Activated B cell treated with CpG ODN at 0.5 μM for 24 hours (primary cell): Measurements from ENCODE around the gene SLC12A7. TPM values are rescaled to one million over a fixed set of nuclear protein-coding genes. Genes with fewer than 3 reads are reported as not detected.

Source experiments
- ATAC-seq: fragments of 200-7000 bp; cut with Tn5 transposase; one replicate; pipeline ENCODE4 v1.10.0; 2021; ENCODE audit warnings: low read depth, mild to moderate bottlenecking, moderate library complexity
- CTCF ChIA-PET: fragments of 350-600 bp; sonication (Branson Sonifier 250); formaldehyde crosslinking; loops from one replicate; lab custom pipeline; 2021; ENCODE audit warnings: antibody characterized with exemption; lab: Charles Lee
- POLR2A ChIA-PET: fragments of 350-600 bp; sonication (Branson Sonifier 250); formaldehyde crosslinking; loops from one replicate; lab custom pipeline; 2021; ENCODE audit warnings: antibody characterized with exemption; lab: Charles Lee
- DNase-seq: peaks from one replicate; pipeline ENCODE4 v3.0.0; 2022
- H3K27ac Mint-ChIP-seq: one replicate; pipeline ENCODE4 v1.8.0; 2020; ENCODE audit warnings: mixed read lengths
- H3K27me3 Mint-ChIP-seq: one replicate; pipeline ENCODE4 v1.8.0; 2021; ENCODE audit warnings: mixed read lengths
- H3K36me3 Mint-ChIP-seq: one replicate; pipeline ENCODE4 v1.8.0; 2021; ENCODE audit warnings: low read depth, mixed read lengths
- H3K4me1 Mint-ChIP-seq: one replicate; pipeline ENCODE4 v1.8.0; 2021; ENCODE audit warnings: mixed read lengths
- H3K4me3 Mint-ChIP-seq: one replicate; pipeline ENCODE4 v1.8.0; 2020; ENCODE audit warnings: mild to moderate bottlenecking, mixed read lengths
- H3K9me3 Mint-ChIP-seq: one replicate; pipeline ENCODE4 v1.8.0; 2020; ENCODE audit warnings: mixed read lengths
- CTCF ChIP-seq: fragments of 200-600 bp; IDR thresholded peaks from one replicate; pipeline ENCODE4 v1.8.0; 2022; ENCODE audit warnings: antibody characterized with exemption, mild to moderate bottlenecking
- intact Hi-C: fragments of 100-400 bp; cut with micrococcal nuclease; formaldehyde crosslinking; loops from one replicate; pipeline ENCODE4 v1.15.1; 2024
- total RNA-seq: library from RNA; stranded (reverse); gene quantifications from 2 replicates; pipeline ENCODE4 v1.2.3, GENCODE V29; 2022

The SLC12A7 gene
- total RNA-seq, 1 donor from 2014 or later = 23.3 TPM

DNA sequence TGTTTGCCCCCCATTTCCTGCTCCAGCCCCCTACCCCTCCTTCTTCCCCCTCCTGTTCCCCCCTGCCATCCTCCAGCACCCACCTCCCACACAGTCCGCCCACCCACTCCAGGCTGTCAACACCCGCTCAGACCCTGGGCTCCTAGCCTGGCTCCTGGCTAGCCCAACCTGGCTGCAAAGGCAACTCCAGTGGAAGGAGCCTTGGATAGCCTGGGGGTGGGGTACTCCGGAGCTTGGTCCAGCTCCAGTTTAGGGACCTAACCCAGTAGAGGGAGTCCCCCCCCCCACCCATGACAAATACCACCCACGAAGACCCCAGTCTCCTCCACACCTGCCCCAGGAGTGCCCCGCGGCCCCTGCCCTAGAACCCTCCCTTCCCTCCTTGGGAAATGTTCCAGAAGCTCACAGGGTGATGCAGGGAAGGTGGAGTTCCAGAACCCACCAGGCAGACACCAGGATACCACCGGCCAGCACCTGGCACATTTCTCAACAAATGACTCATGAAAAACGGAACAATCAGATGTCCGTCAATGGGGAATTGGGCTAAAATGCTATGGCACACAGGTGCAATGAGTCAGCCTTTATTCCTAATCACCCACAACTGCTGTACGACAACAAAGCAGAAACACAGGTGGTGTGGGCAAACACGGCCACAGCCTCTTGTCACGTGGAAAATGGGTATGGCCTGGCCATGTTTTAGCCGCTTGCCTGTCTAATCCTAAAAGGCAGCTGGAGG, 901 bp upstream of the SLC12A7 start:
- H3K9me3 Mint-ChIP-seq = no peaks in the 10 kb centered on the region
- ChIA-PET CTCF (no interaction called here), POLR2A (no interaction called here)
- H3K4me3 Mint-ChIP-seq = peak overlapping the region; percentile 63
- DNase-seq (no peak), ATAC-seq (no peak)
- peaks cover 2% of the 10 kb centered on the region for H3K36me3 Mint-ChIP-seq
- H3K4me1 Mint-ChIP-seq = peaks cover 27% of the 10 kb centered on the region
- intact Hi-C loops = no loop called here
- H3K27me3 Mint-ChIP-seq = peaks cover 2% of the 10 kb centered on the region
- TF ChIP-seq CTCF = no peak
- no peak overlapping the region for H3K27ac Mint-ChIP-seq

- peak overlapping the region; percentile 86 for H3K4me3 Mint-ChIP-seq
- peaks cover 41% of the 10 kb centered on the region for H3K4me1 Mint-ChIP-seq
- POLR2A ChIA-PET = no interaction called here
- CTCF ChIA-PET = no interaction called here
- peaks cover 2% of the 10 kb centered on the region for H3K36me3 Mint-ChIP-seq
- H3K27ac Mint-ChIP-seq = no peak overlapping the region
- ATAC-seq (peak; percentile 33), DNase-seq (no peak)
- peaks cover 2% of the 10 kb centered on the region for H3K27me3 Mint-ChIP-seq
- H3K9me3 Mint-ChIP-seq = no peaks in the 10 kb centered on the region
- intact Hi-C loops = no loop called here
- TF ChIP-seq CTCF = no peak
These were observed 579 bp downstream of the SLC12A7 start for GRCh38 chr5:1111241-1111726.

- no peak for TF ChIP-seq CTCF
- ATAC-seq = no peak
- POLR2A ChIA-PET = no interaction called here
These were observed 1.3 kb downstream of the SLC12A7 start for GRCh38 chr5:1110307-1111240.

GRCh38 chr5:1109542-1110306, 2.1 kb downstream of the SLC12A7 start:
- Mint-ChIP-seq H3K4me3 (peak overlapping the region; percentile 86), H3K27ac (peak overlapping the region; percentile 35), H3K4me1 (peaks cover 52% of the 10 kb centered on the region), H3K36me3 (peaks cover 2% of the 10 kb centered on the region), H3K27me3 (peaks cover 2% of the 10 kb centered on the region), H3K9me3 (no peaks in the 10 kb centered on the region)
- no peak for TF ChIP-seq CTCF
- ATAC-seq = no peak
- CTCF ChIA-PET = interaction anchor here (1.1 kb wide), 1 partner anchor 29 kb away, joined by 3 read pairs; no protein-coding TSS in a partner anchor
- DNase-seq = no peak
- intact Hi-C loops = no loop called here
- POLR2A ChIA-PET = no interaction called here

More at GRCh38 chr5:1110307-1111240, 1.3 kb downstream of the SLC12A7 start:
- Mint-ChIP-seq H3K9me3 (no peaks in the 10 kb centered on the region), H3K27ac (peak overlapping the region; percentile 35), H3K4me3 (peak overlapping the region; percentile 86), H3K27me3 (peaks cover 2% of the 10 kb centered on the region), H3K36me3 (peaks cover 2% of the 10 kb centered on the region), H3K4me1 (peaks cover 47% of the 10 kb centered on the region)
- CTCF ChIA-PET = interaction anchor here (1.1 kb wide), 1 partner anchor 28 kb away, joined by 3 read pairs; no protein-coding TSS in a partner anchor
- intact Hi-C loops = no loop called here
- DNase-seq = no peak
